HG02588 (cell line): ENCODE data around the gene SLC23A1.

Experiments used
- ATAC-seq: cut with Tn5 transposase; IDR thresholded peaks from one replicate; pipeline ENCODE4 v1.9.1; 2021; ENCODE audit warnings: mild to moderate bottlenecking, moderate library complexity; ENCODE audit not compliant: unreplicated experiment

The SLC23A1 gene

DNA sequence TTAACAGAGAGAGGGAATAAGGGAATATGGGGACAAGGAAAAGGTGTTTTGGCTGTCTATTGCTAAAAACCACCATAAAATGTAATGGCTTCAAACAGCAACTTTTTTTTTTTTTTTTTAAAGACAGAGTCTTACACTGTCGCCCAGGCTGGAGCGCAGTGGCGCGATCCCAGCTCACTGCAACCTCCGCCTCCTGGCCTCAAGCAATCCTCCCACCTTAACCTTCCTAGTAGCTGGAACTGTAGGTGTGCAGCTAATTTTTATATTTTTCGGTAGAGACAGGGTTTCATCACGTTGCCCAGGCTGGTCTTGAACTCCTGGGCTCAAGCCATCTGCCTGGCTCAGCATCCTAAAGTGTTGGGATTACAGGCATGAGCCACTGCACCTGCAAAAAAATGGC lies 25.1 kb upstream of the SLC23A1 start:
- no peak for ATAC-seq

GRCh38 chr5:139407517-139407916 lies 24.4 kb upstream of the SLC23A1 start:
- no peak for ATAC-seq

- no peak for ATAC-seq
Measured at GRCh38 chr5:139406963-139407362, 23.9 kb upstream of the SLC23A1 start.

- ATAC-seq, result no peak
Measured at GRCh38 chr5:139404484-139404840, 21.4 kb upstream of the SLC23A1 start.

DNA sequence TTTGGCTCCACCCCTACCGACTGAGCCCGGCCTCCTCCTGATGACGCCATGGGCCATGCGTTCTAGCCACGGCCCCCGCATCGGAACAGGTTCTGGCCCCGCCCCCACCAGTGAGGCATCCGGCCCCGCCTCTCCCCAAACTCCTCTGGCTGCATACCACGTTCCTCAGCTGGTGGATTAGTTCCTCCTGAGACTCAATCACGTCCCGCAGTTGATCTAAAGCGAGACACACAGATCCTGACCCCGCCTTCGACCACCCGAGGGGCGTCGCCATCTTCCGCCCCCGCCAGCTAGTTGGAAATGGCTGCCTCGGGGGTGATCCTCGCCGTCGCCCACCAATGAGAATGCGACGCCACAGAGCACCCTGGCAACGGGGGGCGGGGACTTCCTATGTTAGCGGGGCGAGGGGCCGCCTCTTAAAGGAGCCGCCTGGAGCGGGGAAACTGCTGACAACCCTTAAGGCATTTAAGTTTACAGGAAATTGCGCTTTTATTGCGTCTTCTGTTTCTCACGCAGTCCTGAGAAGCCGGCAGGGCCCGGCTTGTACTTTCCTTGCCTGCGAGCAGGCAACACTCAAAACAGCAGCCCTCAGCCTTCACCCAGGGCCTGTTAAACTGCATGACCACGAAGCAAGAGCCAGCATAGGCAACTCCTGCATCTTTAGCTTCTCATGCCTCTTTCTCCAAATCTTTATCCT lies 20.8 kb upstream of the SLC23A1 start, which contains the start of gene SPATA24:
SPATA24 (minus strand) TSS at position 303 of the 697 bp plus-strand sequence; CDS start at position 274, 29 bp downstream.
- peak; percentile 80 for ATAC-seq

GRCh38 chr5:139403418-139403786 lies 20.3 kb upstream of the SLC23A1 start:
- ATAC-seq, result no peak

DNA sequence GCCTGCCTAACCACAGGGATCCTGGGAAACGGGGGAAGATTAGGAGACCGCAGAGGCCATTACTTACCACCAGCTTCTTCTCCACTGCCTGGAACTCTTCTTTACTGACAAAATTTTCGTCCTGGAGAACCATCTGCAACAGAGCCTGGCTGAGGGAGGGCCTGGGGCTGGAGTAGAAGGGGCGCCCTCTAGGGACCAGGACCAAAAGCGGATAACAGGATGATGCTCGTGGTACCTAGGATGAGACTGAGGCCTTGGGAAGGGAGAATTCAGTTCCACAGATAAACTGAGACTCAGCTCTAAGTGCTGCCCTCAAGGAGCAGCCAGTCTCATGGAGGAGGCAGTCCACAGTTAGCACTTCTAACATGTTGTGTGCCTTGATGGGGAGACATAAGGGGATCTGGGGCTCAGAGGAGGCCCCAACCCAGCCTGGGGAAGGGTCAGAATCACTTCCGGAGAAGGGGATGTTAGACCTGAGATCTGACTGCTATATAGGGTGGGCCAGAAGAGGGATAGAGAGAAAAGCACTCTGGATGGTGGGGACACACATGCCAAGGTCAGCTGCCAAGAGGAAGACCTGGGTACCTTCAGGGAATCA lies 19.6 kb upstream of the SLC23A1 start:
- ATAC-seq, result no peak

- ATAC-seq, result no peak
Measured at GRCh38 chr5:139401546-139401945, 18.4 kb upstream of the SLC23A1 start.

GRCh38 chr5:139399501-139400121 lies 16.5 kb upstream of the SLC23A1 start:
- peak; percentile 31 for ATAC-seq

DNA sequence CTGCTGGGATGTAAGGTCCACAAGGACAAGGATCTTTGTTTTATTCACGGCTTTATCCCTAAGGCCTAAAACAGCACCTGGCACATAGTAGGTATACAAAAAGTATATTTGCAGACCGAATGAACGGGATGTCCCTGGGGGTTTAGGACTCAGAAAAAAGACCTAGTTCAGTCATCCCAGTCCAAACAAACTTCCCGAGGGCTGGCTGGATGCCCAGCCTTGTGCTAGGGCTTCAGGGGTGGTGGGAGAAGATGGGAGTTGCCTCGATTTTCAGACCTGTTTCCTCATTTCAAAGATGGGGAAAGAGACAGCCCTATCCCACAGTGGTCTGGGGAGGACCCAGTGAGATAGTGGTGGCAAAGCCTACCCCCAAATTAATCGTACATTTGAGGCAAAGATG lies 14.8 kb upstream of the SLC23A1 start:
- no peak for ATAC-seq

GRCh38 chr5:139396691-139397090 lies 13.6 kb upstream of the SLC23A1 start:
- no peak for ATAC-seq

DNA sequence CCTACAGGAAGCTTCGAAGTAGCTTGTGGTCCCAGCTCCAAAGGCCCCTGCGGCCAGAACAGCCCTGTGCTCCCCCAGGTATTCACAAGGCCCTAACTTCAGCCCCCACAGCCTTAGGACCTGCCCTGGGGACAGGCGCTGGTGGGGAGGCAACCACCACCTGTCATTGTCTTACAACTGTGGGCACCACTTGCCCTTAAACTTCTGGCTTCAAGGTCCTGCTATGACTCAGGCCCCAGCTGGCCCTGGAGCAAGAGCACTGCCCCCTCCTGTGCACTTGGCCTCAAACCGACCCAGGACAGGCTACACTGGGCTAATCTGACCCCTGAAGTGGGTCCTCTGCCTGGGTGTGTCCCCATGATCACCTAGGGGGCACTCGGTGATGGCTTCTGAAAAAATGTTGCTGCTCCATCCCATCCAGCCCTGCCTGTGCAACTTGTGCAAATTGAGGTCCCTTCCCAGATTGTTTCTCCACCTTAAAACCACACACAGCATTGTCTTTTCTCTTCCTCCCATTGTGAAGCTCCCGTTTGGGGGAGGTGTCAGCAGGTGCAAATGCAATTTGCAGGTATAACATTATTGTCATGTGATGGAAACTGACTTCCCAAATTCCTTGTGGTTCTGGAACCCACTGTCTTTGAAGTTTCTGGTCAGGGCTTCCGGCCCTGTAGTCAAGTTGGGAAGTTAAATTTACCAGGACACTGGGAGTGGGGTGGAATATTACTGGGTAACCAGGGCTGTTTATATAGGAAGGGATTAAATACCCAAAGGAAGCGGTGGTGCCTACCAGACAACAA lies 12.9 kb upstream of the SLC23A1 start:
- no peak for ATAC-seq

DNA sequence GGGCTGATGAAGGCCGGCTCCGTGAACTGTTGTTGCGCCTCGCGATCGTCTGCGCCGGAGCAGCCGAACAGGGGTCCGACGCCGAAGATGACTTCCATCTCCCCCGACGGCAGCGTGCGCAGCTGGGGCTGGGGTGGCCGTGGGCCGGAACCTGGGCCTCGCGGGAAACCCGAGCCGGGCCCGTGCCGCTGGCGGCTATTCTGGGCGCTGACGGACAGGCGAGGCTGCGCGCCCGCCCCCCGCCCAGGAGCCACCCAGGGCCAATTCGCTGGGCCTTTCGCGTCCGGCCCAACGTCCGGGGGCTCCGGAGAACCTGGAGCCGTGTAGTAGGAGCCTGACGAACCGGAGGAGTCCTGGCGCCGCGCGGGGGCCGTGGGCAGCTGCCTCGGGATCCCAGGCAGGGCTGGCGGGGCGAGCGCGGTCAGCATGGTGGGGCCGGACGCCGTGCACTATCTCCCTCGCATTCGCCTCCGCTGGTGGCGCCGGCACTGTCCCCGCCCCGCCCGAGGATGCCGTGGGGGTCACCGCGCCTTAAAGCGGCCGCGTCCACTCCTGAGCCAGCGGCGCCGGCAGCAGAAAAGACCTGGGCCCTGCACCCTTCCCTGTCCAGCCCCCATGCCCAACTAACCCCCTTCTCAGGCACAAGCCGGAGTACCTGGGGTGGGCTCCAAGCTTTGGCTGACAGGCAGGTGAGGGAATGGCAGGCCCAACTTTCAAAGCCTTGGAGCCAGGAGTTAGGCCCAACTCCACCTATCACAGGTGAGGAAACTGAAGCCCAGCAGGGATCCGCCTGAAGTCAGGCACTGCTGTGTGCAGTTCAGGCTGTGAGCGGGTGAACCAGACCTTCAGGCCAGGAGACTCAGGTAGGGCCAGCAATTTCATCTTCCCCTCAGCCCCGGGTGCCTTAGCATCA lies 11.8 kb upstream of the SLC23A1 start, which contains the start of gene PROB1:
PROB1 (minus strand) TSS at position 451 of the 913 bp plus-strand sequence; CDS start at position 428, 23 bp downstream.
- no peak for ATAC-seq

DNA sequence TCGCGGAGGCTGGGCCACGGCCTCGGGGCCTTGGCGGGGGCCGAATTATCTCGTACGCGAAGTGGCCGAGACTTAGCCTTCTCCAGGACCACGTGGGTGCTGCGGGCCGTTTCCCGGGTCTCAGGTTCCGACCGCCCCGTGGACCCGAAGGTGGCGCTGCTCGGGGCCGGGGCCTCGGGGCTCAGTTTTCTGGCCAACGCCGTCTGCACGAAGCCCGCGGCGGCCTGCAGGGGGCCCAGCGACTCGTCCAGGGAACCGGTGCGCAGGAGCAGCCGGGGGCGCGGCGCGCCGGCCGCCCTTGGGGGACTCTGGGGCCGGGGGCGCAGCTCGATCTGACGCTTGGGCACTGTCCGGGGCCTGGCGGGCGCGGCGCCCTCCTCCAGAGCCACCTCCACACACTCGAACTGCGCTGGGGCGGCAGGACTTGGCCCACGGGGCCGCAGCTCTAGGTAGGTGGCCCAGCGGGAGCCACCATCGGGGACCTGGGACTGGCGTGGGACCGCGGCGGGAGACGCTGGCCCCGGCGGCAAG lies 11.1 kb upstream of the SLC23A1 start:
- no peak for ATAC-seq

DNA sequence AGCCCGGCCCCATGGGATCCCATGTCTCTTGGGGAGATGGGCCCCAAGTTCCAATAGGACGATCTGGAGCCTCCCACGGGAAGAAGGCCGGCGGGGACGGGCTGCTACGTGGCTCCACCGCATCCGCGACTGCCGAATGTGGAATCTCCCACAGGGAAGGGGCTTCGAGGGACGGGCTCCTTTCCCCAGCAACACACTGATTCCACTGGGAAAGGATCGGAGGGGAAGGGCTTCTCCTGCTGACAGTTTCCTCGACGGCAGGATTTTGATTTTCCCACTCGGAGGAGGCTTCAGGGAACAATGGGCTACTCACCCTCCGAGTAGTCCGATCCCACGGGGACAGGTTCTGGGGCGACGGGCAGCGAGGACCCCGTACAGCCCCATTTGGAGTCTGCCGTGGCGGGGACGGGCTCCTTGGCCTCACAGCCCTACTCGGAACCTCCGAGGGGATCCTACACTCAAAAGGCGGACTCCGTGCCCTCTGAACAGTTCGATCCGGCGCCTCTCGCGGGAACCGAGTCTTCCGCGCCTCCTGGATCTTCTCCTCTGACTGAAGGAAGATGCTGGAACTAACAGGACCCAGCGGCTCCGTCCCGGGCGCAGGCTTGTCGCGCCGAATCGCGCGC lies 10.5 kb upstream of the SLC23A1 start:
- ATAC-seq, result no peak

- ATAC-seq, result peak; percentile 44
Measured at GRCh38 chr5:139392678-139393496, 9.8 kb upstream of the SLC23A1 start.

GRCh38 chr5:139392324-139392677 lies 9.2 kb upstream of the SLC23A1 start:
- ATAC-seq, result no peak

DNA sequence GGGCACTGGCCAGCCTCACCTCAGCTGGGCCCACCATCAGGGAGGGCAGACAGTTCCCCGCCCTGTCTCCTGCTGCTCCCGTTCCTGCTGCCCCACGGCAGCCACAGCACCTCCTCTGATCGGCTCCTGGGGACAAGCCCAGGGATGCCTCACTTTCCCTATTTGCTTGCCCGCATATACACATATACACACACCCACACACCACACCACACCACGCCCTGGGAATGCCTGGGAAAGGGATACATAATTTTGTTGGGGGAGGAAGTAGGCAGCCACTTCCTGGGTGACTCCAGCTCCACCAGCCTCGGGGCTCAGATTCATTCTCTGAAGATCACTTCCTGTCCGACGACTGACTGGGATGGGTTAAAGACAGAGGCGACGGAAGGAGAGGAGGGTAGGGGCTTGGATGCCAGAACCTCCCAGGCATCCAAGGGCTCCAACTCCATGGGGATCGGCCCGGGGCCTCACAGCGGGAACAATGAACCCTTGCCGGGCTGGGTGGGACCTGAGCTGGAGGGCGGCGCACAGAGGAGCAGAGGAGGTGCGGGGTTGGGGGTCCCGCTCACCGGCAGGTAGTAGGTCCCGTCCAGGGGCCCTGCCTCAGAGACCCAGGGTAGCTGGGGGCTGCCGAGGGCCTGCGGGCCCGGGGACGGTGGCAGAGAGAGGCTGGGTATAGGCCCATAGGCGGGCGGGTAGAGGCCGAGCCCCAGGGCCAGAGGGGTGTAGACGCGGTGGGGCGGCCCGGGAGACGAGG lies 8.7 kb upstream of the SLC23A1 start:
- ATAC-seq, result peak; percentile 0
